DOHH2 (cell line): ENCODE measurements around the gene SCN4A.

Experiments used
- H3F3A ChIP-seq: fragments of 200-600 bp; sonication (generic), shearing (Covaris generic); 2 replicates; pipeline ENCODE4 v1.6.0; 2016; ENCODE audit warnings: antibody characterized with exemption, mild to moderate bottlenecking; ENCODE audit not compliant: control insufficient read depth, insufficient read depth
- H3K27ac ChIP-seq: fragments of 200-600 bp; sonication (generic); 2 replicates; pipeline ENCODE4 v1.5.1; 2014; ENCODE audit warnings: low read depth, mild to moderate bottlenecking, low read length, moderate library complexity
- H3K27me3 ChIP-seq: fragments of 200-600 bp; sonication (generic); 2 replicates; pipeline ENCODE4 v1.6.1; 2014; ENCODE audit warnings: mild to moderate bottlenecking, low read length, mixed read lengths; ENCODE audit not compliant: control insufficient read depth
- H3K36me3 ChIP-seq: fragments of 200-600 bp; sonication (generic); 2 replicates; pipeline ENCODE4 v1.6.1; 2014; ENCODE audit warnings: mild to moderate bottlenecking, low read length, moderate library complexity, mixed read lengths; ENCODE audit not compliant: control insufficient read depth
- H3K4me1 ChIP-seq: fragments of 200-600 bp; sonication (generic); 2 replicates; pipeline ENCODE4 v1.6.1; 2014; ENCODE audit warnings: mild to moderate bottlenecking, low read length, mixed read lengths; ENCODE audit not compliant: control insufficient read depth
- H3K4me2 ChIP-seq: fragments of 200-600 bp; sonication (generic); 2 replicates; pipeline ENCODE4 v1.6.0; 2014; ENCODE audit warnings: mild to moderate bottlenecking, low read length, moderate library complexity
- H3K4me3 ChIP-seq: fragments of 200-600 bp; sonication (generic); 2 replicates; pipeline ENCODE4 v1.5.1; 2014; ENCODE audit warnings: mild to moderate bottlenecking, low read length, mixed read lengths
- H3K79me2 ChIP-seq: fragments of 200-600 bp; sonication (generic); 2 replicates; pipeline ENCODE4 v1.6.1; 2014; ENCODE audit warnings: mild to moderate bottlenecking, low read length, mixed read lengths; ENCODE audit not compliant: control insufficient read depth
- H3K9me2 ChIP-seq: fragments of 200-600 bp; sonication (generic); replicated peaks from 2 replicates; pipeline ENCODE4 v1.6.1; 2014; ENCODE audit warnings: mild to moderate bottlenecking, low read length, mixed read lengths; ENCODE audit not compliant: control insufficient read depth
- H3K9me3 ChIP-seq: fragments of 200-600 bp; sonication (generic); 2 replicates; pipeline ENCODE4 v1.6.1; 2014; ENCODE audit warnings: antibody characterized with exemption, low read length, mixed read lengths; ENCODE audit not compliant: control insufficient read depth, insufficient read depth
- H4K20me1 ChIP-seq: fragments of 200-600 bp; sonication (generic); 2 replicates; pipeline ENCODE4 v1.6.0; 2014; ENCODE audit warnings: low read depth, mild to moderate bottlenecking, antibody characterized with exemption, low read length, moderate library complexity; ENCODE audit not compliant: control insufficient read depth, insufficient read depth
- EZH2phosphoT487 ChIP-seq: fragments of 200-600 bp; sonication (generic); IDR thresholded peaks from 2 replicates; pipeline ENCODE4 v1.6.1; 2017; ENCODE audit warnings: borderline replicate concordance, mild to moderate bottlenecking, antibody characterized with exemption, low read length, moderate library complexity, mixed read lengths
- TF ChIP-seq, protein P1 (sequence below): fragments of 200-600 bp; sonication (generic); IDR thresholded peaks from one replicate; pipeline ENCODE4 v1.5.1; 2014; ENCODE audit warnings: antibody characterized with exemption, mild to moderate bottlenecking, low read depth, low read length; ENCODE audit not compliant: poor library complexity, severe bottlenecking

The SCN4A gene

DNA sequence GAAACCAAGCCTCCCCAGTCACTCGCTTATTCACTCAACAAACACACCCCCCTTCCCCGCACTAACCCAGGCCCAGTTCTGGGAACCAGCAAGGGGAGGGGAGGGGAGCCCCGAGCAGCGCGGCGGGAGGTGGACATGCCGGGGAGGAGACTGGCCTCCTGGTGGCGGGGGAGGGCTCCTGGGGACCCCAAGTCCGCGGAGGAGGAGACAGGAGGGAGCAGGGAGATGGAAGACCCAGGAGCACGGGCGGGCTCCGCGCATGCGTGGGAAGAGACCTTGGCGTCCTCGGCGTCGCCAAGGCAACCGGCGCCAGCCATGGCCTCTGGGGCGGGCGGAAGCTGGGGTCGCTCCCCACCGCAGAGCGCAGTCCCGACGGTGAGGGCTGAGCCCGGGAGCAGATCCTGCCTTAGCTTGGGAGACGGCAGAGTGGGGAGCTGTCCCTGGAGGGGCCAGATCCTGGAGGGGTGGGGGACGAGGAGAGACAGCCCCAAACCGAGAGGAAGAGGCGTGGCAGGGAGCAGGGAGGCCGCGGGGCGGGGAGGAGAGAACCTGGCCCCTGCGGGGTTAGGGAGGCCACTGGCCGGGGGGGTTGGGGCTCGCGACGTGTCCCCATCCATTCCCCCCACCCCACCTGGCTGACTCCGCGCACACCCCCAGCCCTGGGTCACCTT, 25.5 kb upstream of the SCN4A start, which contains the start of gene PRR29:
PRR29 (plus strand) TSS at position 302 of the 671 bp plus-strand sequence; CDS start at position 316, 14 bp downstream.
- Histone ChIP-seq H3F3A (no peaks in the 10 kb centered on the region), H3K4me2 (peak within 1 kb of the TSS; percentile 91), H3K79me2 (no peaks in the 10 kb centered on the region), H3K27me3 (peaks cover 51% of the 10 kb centered on the region), H3K9me2 (no peaks in the 10 kb centered on the region), H4K20me1 (no peaks in the 10 kb centered on the region), H3K4me1 (peaks cover 19% of the 10 kb centered on the region), H3K27ac (no peak within 1 kb of the TSS), H3K36me3 (peaks cover 1% of the 10 kb centered on the region; the same call in 1 of the 2 replicates), H3K4me3 (peak within 1 kb of the TSS; percentile 78), H3K9me3 (no peaks in the 10 kb centered on the region)
- TF ChIP-seq EZH2phosphoT487 = no peak
- TF ChIP-seq, protein P1, sequence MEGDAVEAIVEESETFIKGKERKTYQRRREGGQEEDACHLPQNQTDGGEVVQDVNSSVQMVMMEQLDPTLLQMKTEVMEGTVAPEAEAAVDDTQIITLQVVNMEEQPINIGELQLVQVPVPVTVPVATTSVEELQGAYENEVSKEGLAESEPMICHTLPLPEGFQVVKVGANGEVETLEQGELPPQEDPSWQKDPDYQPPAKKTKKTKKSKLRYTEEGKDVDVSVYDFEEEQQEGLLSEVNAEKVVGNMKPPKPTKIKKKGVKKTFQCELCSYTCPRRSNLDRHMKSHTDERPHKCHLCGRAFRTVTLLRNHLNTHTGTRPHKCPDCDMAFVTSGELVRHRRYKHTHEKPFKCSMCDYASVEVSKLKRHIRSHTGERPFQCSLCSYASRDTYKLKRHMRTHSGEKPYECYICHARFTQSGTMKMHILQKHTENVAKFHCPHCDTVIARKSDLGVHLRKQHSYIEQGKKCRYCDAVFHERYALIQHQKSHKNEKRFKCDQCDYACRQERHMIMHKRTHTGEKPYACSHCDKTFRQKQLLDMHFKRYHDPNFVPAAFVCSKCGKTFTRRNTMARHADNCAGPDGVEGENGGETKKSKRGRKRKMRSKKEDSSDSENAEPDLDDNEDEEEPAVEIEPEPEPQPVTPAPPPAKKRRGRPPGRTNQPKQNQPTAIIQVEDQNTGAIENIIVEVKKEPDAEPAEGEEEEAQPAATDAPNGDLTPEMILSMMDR = no peak

DNA sequence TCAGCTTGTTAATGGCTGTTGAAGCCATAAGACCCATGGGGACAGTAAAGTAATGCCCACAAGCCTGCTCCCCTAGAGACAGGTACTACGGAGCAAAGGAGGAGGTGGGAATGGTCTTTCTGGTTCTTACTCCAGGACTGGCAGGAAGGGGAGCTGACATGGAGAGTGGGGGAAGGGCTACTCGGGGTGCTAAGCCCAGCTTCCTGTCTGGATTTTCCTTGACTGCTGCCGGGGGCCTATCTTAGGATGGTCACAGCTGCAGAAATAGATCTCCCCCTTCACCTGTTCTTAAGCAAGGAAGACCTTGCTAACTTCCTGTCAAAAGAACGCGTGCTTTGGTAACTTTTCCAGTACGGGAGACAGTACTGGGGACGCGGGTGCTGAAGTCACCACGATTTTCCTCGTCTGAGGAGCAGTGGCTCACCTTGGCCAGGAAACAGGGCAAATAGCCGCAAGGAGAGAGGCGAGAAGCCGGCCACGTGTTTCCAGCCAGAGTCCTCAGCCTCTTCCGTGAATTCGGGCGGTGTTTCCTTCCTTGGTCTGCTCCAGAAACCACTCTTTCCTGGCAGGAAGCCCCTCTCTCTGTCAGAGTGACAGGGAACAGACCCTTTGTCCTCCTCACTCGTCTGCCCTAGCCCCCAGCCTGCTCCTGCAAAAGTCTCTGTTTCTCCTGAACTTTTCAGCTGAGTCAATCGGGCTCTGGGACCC, 24.8 kb upstream of the SCN4A start:
- H3K27me3 ChIP-seq = peaks cover 54% of the 10 kb centered on the region
- H3F3A ChIP-seq = no peaks in the 10 kb centered on the region
- no peaks in the 10 kb centered on the region for H3K9me3 ChIP-seq
- H3K4me2 ChIP-seq = peak overlapping the region; percentile 91
- no peak for TF ChIP-seq EZH2phosphoT487
- TF ChIP-seq, protein P1 = no peak
- no peaks in the 10 kb centered on the region; the same call in 1 of the 2 replicates for H3K36me3 ChIP-seq
- H3K4me3 ChIP-seq = peak overlapping the region; percentile 78
- H4K20me1 ChIP-seq = no peaks in the 10 kb centered on the region
- H3K79me2 ChIP-seq = no peaks in the 10 kb centered on the region
- H3K9me2 ChIP-seq = no peaks in the 10 kb centered on the region
- peaks cover 19% of the 10 kb centered on the region for H3K4me1 ChIP-seq
- H3K27ac ChIP-seq = no peak overlapping the region

DNA sequence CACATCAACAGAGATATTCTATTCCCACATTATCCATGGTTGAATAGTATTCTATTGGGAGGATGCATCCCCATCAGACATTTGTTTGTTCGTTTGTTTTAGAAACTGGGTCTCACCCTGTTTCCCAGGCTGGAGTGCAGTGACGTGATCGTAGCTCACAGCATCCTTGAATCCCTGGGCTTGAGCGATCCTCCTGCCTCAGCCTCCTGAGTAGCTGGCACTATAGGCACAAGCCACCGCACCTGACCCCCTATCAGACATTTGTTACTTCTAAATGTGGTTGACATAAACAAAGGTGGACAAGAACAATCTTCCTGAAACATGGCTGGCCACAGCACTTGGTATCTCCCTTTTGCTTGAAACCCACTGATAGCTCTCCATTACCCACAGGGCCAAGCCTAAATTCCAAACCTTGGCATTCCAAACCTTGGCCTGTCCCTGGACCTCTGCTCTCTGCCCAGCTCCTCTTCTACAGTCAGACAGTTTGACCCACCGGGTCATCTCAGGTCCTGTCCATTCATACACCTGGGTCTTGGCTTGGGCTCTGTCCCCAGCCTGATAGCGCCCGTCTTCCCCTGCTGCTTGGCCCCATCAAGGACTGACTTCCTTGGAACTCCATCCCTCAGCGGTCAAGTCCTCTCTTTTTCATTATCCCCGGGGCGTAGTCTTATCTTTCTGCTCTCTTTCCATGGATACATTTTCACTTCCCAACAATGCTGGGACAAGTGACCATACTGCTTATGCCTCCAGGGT, 23.9 kb upstream of the SCN4A start:
- no peaks in the 10 kb centered on the region for H3K36me3 ChIP-seq
- H3K9me2 ChIP-seq = no peaks in the 10 kb centered on the region
- H3K4me1 ChIP-seq = peaks cover 19% of the 10 kb centered on the region
- no peaks in the 10 kb centered on the region for H4K20me1 ChIP-seq
- TF ChIP-seq, protein P1 = no peak
- TF ChIP-seq EZH2phosphoT487 = no peak
- H3K27me3 ChIP-seq = peaks cover 61% of the 10 kb centered on the region
- H3K4me2 ChIP-seq = no peak overlapping the region
- no peak overlapping the region for H3K27ac ChIP-seq
- no peaks in the 10 kb centered on the region for H3F3A ChIP-seq
- no peak overlapping the region for H3K4me3 ChIP-seq
- H3K9me3 ChIP-seq = no peaks in the 10 kb centered on the region
- H3K79me2 ChIP-seq = no peaks in the 10 kb centered on the region
